Erythroblast (primary cell): ENCODE data around the gene CEACAM19.

Experiments
- GATA1 ChIP-seq: IDR thresholded peaks from 2 replicates; pipeline ENCODE4 v1.6.1; 2011; ENCODE audit warnings: low read depth, mild to moderate bottlenecking, control low read depth, low read length, moderate library complexity
- POLR2A ChIP-seq: IDR thresholded peaks from 2 replicates; pipeline ENCODE4 v1.6.1; 2011; ENCODE audit warnings: mild to moderate bottlenecking, low read length

GRCh38 chr19:44666852-44667556 is 4.3 kb upstream of the CEACAM19 start:
- TF ChIP-seq POLR2A (no peak), GATA1 (no peak)
